NOMO-1 (cell line): Measurements from ENCODE around the gene CNGA2.

ENCODE experiments used
- DNase-seq, 2 experiments: peaks; one replicate each; lab custom pipeline; 2025; ENCODE audit not compliant: unreplicated experiment in 2 of 2; lab: John Stamatoyannopoulos, UW

Gene CNGA2

DNA sequence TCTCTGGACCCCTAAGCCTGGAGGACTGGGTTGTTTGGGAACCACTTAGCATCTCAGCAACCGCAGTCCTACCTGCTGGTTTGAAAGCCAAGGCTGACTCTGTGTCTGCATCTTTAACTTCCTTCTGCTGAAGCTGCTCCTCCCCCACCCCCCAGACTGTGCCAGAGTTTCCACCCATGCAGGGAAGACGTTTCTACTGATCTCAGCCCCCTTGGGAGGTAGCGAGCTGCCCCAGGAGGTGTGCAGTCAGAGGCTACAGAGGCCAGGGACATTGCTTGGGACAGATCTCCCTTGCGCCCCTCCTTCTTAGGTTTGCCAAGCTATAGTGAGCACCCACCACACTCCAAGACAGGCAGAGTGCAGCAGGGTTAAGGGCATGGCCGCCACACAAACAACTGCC lies 23.4 kb upstream of the CNGA2 start:
- no peak for DNase-seq

DNA sequence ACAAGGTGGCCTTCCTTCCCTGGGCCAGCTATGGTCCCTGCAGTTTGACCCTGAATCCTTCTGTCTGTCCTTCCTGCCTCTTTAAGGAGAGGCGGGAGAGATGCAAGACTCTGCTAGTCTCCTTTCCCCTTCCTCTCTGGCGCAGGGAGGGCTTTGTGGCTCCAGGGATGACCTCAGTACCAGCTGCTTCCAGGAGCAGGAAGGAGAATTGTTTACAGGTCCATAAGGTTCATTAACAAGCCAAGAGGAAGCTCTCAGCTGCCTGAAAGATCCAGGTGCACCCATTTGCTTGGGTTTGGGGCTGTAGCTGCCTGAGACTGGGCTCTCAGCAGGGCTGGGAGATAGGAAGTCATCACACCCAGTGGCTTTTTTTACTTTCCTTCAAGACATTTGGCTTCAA lies 22.8 kb upstream of the CNGA2 start:
- DNase-seq: no peak

DNA sequence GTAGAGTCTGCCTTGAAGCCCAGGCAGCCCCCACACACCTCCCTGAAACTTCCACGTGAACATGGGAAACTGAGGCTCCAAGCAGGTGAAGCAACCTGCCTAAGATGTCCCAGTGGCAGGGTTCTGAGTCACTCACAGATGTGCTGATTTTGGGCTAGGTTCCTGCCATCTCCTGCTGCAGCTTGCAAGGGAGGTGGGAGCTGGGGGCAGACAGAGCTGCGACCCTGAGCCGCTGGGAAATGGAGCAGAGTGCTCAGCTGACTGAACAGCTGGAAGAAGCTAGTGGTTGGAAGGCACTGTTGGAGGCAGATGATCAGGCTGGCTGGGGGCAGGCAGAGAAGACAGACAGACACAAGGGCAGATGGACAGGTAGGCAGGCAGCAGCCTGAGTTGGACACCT lies 22.3 kb upstream of the CNGA2 start:
- DNase-seq: no peak

DNA sequence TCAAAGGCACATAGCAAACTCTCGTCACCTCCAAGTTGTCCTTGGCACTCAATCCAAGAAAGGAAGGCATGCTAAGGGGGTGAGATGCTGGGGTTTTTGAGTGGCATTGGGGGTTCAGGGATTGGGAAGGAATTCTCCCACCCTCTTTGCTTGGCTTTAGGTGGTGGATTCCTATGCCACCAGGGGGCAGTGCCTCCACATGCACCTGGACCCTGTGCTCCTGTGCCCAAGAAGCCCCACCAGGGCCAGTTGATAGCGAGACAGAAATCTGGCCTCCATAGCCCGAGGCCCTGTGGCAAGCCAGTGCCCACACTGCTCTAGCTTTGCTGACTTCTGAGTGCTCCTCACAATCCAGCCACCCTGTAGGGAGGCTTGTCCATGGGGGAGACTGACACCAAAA lies 20.7 kb upstream of the CNGA2 start:
- DNase-seq: no peak

DNA sequence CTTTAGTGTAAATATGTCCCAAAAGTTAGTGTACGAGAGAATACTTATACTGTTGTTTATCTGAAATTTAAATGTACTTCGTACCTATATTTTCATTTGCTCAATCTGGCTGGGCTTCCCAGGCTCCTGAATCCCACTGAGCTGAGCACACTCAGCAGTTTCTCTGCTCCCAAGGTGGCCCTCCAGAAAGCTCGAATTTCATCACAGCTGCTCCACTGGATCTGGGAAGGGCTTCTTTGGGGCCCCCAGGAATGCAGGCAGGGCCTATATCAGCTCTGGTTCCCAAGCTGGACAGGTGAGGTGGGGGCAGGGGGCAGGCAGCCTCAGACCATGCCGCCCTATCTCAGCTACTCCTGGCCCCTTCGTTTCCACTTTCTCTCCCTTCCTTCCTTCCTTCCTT lies 20.2 kb upstream of the CNGA2 start:
- no peak for DNase-seq

DNA sequence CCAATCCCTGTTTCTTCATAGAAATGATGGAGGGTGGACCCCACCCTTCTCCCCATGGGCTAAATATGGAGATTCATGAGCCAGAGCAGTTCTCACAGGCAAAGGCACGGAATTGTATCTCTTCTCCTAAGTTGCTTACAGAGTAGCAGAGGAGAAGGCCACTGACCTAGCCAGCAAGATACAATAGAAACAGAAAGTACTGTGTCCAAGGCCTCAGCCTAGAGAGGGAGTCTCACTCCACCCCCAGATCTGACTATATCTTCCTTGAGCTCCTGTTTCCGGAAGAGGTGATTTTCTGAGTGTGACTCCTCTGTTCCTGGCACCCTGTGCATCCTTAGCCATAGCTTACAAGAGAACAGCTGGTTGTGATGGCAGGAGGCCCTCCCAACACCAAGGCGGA lies 18.8 kb upstream of the CNGA2 start, which contains the start of gene FATE1:
FATE1 (plus strand) TSS at position 284 of the 400 bp plus-strand sequence; CDS start at position 369, 85 bp downstream.
- DNase-seq: no peak

DNA sequence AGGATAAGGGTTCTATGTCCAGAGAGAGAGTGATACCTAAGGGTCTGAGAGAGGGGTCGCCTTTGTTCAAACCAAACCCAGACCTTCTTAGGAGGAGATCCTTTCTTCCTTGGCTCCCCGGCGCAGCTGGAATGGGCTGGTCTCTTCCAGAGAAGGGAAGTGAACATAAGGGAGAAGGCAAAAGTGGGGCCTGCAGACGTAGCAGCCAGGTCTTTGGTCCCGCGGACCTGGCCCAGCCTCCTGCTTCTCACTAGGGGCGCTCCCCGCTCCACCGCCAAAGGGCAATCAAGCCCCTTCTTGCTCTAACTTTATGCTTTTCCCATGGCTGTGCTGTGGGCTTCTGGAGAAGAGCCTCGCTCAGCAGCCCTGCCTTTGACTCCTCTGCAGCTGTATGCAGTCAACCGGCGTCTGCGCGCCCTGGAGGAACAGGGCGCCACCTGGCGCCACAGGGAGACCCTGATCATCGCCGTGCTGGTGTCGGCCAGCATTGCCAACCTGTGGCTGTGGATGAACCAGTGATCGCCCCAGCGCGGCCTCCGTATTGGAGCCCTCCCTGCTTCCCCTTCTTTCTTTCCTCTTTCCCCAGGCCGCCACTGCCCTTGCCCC lies 12.2 kb upstream of the CNGA2 start:
- DNase-seq: no peak

DNA sequence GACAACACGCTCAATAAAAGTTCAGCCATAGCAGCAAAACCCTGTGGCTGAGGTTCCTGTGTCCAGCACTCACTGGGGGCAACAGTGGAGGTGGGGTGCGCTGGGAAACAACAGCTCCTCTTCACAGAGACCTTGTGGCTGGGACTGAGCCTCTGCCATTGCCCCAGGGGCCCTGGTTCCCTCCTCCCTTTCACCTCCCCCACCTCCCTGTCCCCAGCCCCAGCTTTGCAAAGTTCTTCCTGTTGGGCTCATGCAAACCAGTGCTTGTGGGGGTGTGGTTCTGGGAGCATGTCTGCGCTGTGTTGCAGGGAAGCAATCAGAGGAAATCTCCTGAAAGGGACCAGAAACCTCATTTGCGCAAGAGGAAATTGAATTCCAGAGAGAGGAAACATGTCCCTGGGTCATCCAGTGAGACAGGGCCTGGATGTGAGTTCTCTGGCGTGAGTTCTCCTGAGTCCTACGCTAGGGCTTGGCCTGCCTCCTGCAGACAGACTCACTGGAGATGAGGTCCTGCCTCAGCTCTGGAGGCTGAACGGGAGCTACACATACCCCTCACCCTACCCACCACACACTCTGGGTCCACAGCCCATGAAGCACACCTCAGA lies 11.3 kb upstream of the CNGA2 start:
- no peak for DNase-seq

DNA sequence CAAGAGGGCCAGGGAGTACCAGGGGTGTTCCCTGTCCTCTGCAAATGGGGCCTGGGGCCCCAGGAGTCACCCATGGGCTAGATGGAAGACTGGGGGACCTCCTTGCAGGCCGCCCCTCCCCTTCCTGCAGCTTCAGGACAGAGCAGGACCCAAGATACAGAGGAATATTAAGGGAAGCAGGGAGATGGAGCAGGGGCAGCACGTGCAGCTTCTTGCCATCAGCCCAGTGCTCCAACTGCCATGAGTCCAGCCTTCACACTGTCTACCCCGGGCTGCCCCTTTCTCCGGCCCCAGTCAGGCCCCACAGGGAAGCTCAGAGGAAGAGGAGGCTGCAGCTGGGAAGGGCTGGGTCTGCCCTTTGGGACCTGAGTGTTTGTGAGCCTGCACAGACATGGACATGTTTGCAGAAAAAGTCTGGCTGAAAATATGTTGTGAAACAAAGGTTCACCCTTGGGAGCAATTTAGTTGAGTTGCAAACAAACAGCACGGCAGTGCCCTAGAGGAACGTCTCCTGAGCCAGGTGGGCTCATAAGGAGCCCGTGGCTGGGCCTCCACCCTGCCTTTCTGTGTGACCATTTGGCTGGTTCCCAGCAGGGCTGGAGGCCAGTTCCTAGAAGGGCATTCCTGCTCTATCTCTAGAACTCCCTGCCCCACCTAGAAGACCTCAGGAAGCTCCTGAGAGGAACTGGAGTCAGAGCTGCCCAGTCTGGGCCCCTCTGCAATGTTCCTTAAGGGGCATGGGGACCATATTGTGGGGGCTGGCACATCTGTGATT lies 9.8 kb upstream of the CNGA2 start:
- no peak for DNase-seq

DNA sequence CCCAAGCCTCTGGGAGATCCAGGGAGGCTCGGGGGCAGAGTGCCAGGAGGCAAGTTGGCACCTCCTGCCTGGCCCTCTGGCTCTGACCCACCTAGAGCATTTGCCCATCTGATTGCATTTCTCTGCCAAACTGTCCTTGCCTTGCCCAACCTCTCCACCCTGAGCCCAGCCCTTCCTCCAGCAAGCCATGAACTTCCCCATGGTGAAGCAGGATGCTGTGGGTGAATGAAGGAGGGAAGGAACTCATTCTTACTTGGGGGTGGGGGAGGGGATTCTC lies 9.3 kb upstream of the CNGA2 start:
- DNase-seq: no peak

DNA sequence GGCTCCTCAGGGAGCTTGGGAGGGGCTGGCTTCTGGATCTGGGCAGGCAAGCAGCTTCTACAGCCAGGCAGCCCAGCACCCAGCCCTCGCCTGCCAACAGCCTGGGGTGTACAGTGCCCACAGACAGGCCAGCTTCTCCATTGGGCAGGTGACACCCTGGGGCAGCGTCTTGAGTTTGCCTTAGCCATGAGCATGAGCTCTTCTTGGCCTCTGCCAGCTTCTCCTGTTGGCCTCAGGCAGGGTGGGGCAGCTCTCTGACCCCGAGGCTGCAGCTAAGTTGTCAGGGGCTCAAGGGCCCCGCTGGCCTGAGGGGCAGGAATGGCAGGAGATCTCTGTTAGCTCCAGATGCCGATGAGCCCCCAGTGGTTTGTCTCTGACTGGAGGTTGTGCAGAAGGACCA lies 7.8 kb upstream of the CNGA2 start:
- no peak for DNase-seq

DNA sequence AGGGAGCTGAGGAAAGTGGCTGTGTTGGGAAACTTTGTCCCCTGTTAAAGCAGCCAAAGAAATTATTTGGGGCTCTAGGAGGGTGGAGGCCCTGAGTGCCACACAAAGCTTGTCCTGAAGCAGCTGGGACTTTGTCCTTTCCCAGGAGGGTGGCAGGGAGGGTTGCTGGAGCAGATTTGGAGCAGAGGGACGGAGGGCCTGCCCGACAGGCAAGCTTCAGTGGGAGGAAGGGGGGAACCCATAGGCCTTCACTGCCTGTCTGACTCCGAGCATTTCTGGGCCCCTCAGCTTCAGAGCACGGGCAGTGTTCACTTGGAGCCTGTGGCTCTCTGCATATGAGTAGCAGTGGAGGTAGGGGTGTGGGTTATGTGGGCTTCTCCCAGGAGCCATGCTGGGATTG lies 7.2 kb upstream of the CNGA2 start:
- no peak for DNase-seq

DNA sequence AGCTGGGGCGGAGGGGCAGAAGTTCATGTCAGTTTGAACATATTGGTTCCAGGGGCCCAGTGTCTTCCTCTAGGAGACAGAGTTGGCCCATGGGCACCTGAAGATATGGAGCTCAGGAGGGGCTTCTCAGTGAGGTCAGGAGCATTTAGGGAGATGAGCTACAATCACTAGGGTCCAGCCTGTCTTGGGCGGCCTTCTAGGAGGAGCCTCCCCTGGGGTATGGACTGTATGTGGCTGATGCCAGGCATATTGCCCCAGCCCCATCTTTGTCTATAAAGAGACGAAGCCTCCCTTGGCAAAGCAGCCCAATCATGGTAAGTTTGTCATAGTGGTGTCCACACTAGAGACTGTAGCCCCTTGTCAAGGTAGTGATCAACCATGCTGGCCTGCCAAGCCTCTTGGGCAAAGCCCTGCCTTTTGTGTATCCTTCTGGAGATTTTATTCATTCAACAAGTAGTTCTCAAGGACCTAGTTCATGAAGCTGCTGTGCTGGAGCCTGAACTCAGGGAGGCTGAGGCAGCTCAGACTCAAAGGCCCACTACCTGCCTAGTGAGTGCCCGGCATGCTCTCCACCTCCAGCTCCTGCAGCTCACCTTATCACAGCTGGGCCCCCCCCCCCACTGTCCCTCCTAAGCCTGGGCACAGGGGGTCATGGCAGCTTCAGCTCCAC lies 5.4 kb upstream of the CNGA2 start:
- no peak for DNase-seq

DNA sequence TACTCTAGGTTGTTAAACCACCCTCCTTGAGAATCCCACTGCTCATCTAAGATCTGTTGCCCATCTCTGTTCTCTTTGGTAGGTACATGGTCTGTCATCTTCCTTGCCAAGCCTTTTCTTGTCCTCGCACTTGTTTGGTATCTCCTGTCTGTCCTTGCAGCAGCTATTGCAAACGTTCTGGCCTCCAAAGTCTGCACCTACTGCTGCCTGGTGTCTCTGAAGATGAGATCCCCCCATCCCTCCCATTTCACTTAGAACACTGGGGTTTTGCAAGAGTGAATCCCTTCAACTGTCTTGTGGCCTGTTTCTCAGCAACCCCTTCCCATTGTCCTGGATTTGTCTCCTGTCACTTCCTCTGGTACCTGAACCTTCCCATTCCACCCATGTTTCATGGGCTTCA lies 673 bp downstream of the CNGA2 start:
- DNase-seq: no peak

DNA sequence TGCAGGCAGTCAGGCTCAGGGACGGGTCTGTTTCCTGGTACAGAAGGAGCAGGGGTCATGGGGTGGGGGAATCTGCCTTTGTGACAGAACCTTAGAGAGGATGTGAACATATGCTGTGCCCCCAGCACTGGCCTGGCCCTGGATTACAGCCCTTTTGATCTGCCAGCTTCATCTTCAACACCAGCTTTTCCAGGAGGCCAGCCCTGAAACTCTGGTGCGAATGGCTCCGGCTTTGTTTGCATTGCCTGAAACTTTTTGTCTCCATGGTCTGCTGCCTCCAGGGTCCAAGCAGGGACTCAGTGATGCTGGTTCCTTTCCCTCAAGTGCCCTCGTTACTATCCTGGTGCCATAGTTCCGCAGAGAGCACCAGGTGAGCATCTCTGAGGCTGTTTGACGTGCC lies 2.1 kb downstream of the CNGA2 start:
- DNase-seq: no peak

DNA sequence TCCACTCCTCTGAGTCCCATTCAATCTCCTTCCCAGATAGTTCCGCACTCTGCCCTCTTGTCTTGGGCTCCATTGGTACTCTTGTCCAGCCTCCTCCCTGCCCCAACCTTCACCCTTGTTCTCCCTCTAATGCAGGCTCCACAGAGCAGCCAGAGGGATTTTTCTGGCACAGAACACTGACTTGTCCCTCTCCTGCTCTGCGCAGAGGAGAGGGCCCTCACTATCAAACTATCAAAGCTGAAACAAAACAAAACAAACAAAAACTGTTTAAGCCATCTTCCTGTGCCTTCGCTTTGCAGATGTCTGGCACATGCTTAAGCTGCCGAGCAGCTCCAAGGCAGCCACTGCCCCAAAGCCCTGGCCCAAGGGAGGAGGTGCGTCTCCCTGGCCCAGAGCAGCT lies 2.9 kb downstream of the CNGA2 start:
- DNase-seq: no peak

DNA sequence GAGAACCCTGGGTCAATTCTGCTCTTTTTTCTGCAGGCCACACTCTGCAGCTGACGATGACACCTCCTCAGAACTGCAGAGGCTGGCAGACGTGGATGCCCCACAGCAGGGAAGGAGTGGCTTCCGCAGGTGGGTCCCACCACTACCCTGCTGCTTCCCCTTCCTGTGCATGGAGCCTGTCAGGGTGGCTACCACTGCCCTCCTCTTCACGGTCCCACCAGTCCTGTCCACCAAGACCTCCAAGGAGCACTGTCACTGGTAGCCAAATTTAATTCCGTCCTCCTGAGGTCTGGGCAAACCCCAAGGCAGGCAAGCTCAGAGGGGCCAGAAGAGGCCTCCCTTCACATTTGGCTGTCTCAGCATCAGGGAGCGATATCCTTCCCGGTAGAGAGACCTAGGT lies 4.2 kb downstream of the CNGA2 start:
- no peak for DNase-seq

DNA sequence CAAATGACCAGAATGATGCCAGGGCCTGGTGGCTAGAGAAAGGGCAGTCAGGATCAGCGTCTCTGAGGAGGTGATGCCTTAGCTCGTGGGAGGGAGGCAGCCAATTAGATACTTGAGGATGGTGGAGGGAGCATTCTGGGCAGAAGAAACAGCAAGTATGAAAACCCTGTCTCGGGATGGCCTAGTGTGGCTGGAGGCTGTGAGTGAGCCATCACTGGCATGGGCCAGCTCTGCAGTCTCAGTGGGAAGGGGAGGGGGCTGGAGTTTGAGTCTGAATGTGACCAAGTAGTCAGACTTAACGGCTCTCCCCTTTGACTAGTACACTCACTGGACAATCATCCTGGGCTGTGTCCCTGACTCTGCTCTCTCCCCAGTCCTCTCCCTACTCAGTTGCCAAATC lies 7.1 kb downstream of the CNGA2 start:
- no peak for DNase-seq

DNA sequence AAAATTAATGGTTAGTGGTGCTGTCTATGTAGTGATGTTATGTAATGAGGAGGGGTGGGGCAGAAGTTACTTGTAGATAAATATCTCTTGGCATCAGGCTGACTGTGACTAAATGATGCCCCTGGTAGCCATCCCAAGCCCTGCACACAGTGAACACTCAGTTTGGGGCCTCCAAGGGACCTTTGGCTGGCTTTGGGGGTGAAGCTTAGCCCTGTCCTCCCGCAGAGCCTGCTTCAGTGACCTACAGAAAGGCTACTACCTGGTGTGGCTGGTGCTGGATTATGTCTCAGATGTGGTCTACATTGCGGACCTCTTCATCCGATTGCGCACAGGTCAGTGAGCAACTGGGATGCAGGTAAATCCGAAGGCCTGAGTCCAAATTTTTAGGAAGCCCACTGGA lies 7.8 kb downstream of the CNGA2 start:
- DNase-seq: no peak

DNA sequence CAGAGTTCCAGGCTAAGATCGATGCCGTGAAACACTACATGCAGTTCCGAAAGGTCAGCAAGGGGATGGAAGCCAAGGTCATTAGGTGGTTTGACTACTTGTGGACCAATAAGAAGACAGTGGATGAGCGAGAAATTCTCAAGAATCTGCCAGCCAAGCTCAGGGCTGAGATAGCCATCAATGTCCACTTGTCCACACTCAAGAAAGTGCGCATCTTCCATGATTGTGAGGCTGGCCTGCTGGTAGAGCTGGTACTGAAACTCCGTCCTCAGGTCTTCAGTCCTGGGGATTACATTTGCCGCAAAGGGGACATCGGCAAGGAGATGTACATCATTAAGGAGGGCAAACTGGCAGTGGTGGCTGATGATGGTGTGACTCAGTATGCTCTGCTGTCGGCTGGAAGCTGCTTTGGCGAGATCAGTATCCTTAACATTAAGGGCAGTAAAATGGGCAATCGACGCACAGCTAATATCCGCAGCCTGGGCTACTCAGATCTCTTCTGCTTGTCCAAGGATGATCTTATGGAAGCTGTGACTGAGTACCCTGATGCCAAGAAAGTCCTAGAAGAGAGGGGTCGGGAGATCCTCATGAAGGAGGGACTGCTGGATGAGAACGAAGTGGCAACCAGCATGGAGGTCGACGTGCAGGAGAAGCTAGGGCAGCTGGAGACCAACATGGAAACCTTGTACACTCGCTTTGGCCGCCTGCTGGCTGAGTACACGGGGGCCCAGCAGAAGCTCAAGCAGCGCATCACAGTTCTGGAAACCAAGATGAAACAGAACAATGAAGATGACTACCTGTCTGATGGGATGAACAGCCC lies 9.3 kb downstream of the CNGA2 start:
- no peak for DNase-seq

DNA sequence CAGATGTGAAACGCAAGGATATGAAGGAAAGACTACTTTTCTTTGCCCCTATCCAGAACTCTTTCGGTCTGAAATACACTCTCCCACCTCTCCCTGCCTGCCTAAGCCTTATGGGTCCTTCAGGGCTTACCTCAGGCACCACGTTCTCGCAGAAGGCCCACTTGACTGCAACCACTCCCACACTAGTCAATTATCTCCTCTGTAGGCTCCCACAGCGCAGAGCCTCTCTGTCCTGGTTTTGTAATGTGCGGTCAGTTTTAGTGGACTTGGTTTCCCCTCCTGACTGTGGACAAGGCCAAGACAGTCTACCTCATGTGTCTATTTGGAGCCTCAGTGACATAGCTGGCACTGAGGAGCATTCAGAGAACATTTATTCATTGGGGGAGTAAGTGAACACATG lies 11.1 kb downstream of the CNGA2 start:
- DNase-seq: no peak
